Muscle of leg (tissue), 16 donors: ENCODE measurements around the gene DDX20. TPM values are rescaled to one million over a fixed set of nuclear protein-coding genes. Genes with fewer than 3 reads are reported as not detected.

ENCODE experiments used
- DNase-seq: peaks from one replicate; pipeline ENCODE4 v3.0.0; 2013
- H3K27ac ChIP-seq: one replicate; pipeline ENCODE4 v1.5.1; 2013; ENCODE audit warnings: mild to moderate bottlenecking, low read length, control low read depth
- H3K27me3 ChIP-seq: one replicate; pipeline ENCODE4 v1.6.1; 2013; ENCODE audit warnings: low read length; ENCODE audit not compliant: control insufficient read depth, insufficient read depth
- H3K36me3 ChIP-seq: one replicate; pipeline ENCODE4 v1.6.1; 2013; ENCODE audit warnings: low read length; ENCODE audit not compliant: control insufficient read depth, insufficient read depth
- H3K4me1 ChIP-seq: one replicate; pipeline ENCODE4 v1.6.1; 2013; ENCODE audit warnings: low read length; ENCODE audit not compliant: control insufficient read depth, insufficient read depth
- H3K4me3 ChIP-seq: one replicate; pipeline ENCODE4 v1.5.1; 2013; ENCODE audit warnings: low read length, control low read depth
- H3K9me3 ChIP-seq: replicated peaks from 2 replicates; pipeline ENCODE4 v1.6.1; 2013; ENCODE audit warnings: low read depth, low read length; ENCODE audit not compliant: control insufficient read depth
- WGBS: methylation state at CpG from one replicate; pipeline ENCODE4 v1.1.5; 2013; ENCODE audit warnings: missing lambda C conversion rate; ENCODE audit not compliant: insufficient coverage; 5-methylcytosine and 5-hydroxymethylcytosine counted together
- long read RNA-seq, 11 donors: transcript quantifications; one replicate each; lab custom pipeline, GENCODE V29; 2026
- polyA plus RNA-seq, 8 donors: library from polyadenylated mRNA; unstranded; fragments of 120-200 nt; gene quantifications; one replicate each; pipeline versions ENCODE4 v1.2.1 to v1.2.3, GENCODE V29; 2013; ENCODE audit warnings: inconsistent platforms in 1 of 8, low replicate concordance in 1 of 8; ENCODE audit not compliant: insufficient read length in 8 of 8, insufficient read depth in 1 of 8
- total RNA-seq: library from RNA; stranded (reverse); fragments of 120-200 nt; gene quantifications from one replicate; pipeline ENCODE4 v1.2.4, GENCODE V29; 2013

The DDX20 gene
- total RNA-seq (11.7 TPM), polyA plus RNA-seq (10 to 100 TPM in 7 of 8 donors, 1 to 10 TPM in 1; 10.0 to 12.0 (median 11.1) TPM)
- long read RNA-seq, donor 1 = 0 reads
- long read RNA-seq, donor 2 = 0 reads
- long read RNA-seq, donor 3, full-length matches to known transcripts = 2 of 2 reads
- long read RNA-seq, donor 3, partial matches to known transcripts = 0 of 2 reads
- long read RNA-seq, donor 3, other reads (novel, unspliced or antisense) = 0 of 2 reads
- long read RNA-seq, donor 4, full-length matches to known transcripts = 1 of 1 reads
- long read RNA-seq, donor 4, partial matches to known transcripts = 0 of 1 reads
- long read RNA-seq, donor 4, other reads (novel, unspliced or antisense) = 0 of 1 reads
- long read RNA-seq, donor 5, full-length matches to known transcripts = 9 of 9 reads
- long read RNA-seq, donor 5, partial matches to known transcripts = 0 of 9 reads
- long read RNA-seq, donor 5, other reads (novel, unspliced or antisense) = 0 of 9 reads
- long read RNA-seq, donor 6, full-length matches to known transcripts = 6 of 12 reads
- long read RNA-seq, donor 6, partial matches to known transcripts = 6 of 12 reads
- long read RNA-seq, donor 6, other reads (novel, unspliced or antisense) = 0 of 12 reads
- long read RNA-seq, donor 7, partial matches to known transcripts = 5 of 6 reads
- long read RNA-seq, donor 7, other reads (novel, unspliced or antisense) = 0 of 6 reads
- long read RNA-seq, donor 8, full-length matches to known transcripts = 1 of 1 reads
- long read RNA-seq, donor 8, partial matches to known transcripts = 0 of 1 reads
- long read RNA-seq, donor 8, other reads (novel, unspliced or antisense) = 0 of 1 reads
- long read RNA-seq, donor 9, full-length matches to known transcripts = 2 of 2 reads
- long read RNA-seq, donor 9, partial matches to known transcripts = 0 of 2 reads
- long read RNA-seq, donor 9, other reads (novel, unspliced or antisense) = 0 of 2 reads
- long read RNA-seq, donor 10, full-length matches to known transcripts = 2 of 2 reads
- long read RNA-seq, donor 10, partial matches to known transcripts = 0 of 2 reads
- long read RNA-seq, donor 10, other reads (novel, unspliced or antisense) = 0 of 2 reads
- long read RNA-seq, donor 11, full-length matches to known transcripts = 5 of 5 reads
- long read RNA-seq, donor 11, partial matches to known transcripts = 0 of 5 reads
- long read RNA-seq, donor 11, other reads (novel, unspliced or antisense) = 0 of 5 reads

- H3K4me3 ChIP-seq = peak within 1 kb of the TSS; percentile 95
- H3K36me3 ChIP-seq = peaks cover 8% of the 10 kb centered on the region
- peak; percentile 99 for DNase-seq
- under 1% methylated on average over 60 of the region's 67 CpGs for WGBS
- no peaks in the 10 kb centered on the region for H3K27me3 ChIP-seq
- peak within 1 kb of the TSS; percentile 100 for H3K27ac ChIP-seq
- peaks cover 13% of the 10 kb centered on the region for H3K4me1 ChIP-seq
- H3K9me3 ChIP-seq = no peaks in the 10 kb centered on the region
Measured at GRCh38 chr1:111755331-111756123, at the start of gene DDX20. DDX20 (plus strand) TSS chr1:111755901; CDS start chr1:111755925, 24 bp downstream.

- no CpG with 5 or more reads among the region's 2 CpGs for WGBS
- H3K27ac ChIP-seq = no peak overlapping the region
- DNase-seq = no peak
- H3K4me3 ChIP-seq = no peak overlapping the region
- H3K4me1 ChIP-seq = no peaks in the 10 kb centered on the region
- no peaks in the 10 kb centered on the region for H3K9me3 ChIP-seq
- H3K27me3 ChIP-seq = no peaks in the 10 kb centered on the region
- H3K36me3 ChIP-seq = peaks cover 35% of the 10 kb centered on the region
Measured at GRCh38 chr1:111706921-111707320, 48.8 kb upstream of the DDX20 start.

- H3K27ac ChIP-seq = no peak overlapping the region
- DNase-seq = no peak
- no peak overlapping the region for H3K4me3 ChIP-seq
- no peaks in the 10 kb centered on the region for H3K27me3 ChIP-seq
- H3K36me3 ChIP-seq = peaks cover 32% of the 10 kb centered on the region
- no peaks in the 10 kb centered on the region for H3K4me1 ChIP-seq
- no peaks in the 10 kb centered on the region for H3K9me3 ChIP-seq
- no CpG with 5 or more reads among the region's 9 CpGs for WGBS
Measured at GRCh38 chr1:111707906-111708305, 47.8 kb upstream of the DDX20 start.

GRCh38 chr1:111709986-111710385 is 45.7 kb upstream of the DDX20 start:
- peaks cover 17% of the 10 kb centered on the region for H3K36me3 ChIP-seq
- no CpG with 5 or more reads among the region's 1 CpG for WGBS

GRCh38 chr1:111716333-111716732 is 39.4 kb upstream of the DDX20 start:
- no peak for DNase-seq
- no peak overlapping the region for H3K4me3 ChIP-seq
- H3K36me3 ChIP-seq = peaks cover 2% of the 10 kb centered on the region
- H3K27me3 ChIP-seq = no peaks in the 10 kb centered on the region
- H3K9me3 ChIP-seq = no peaks in the 10 kb centered on the region
- H3K27ac ChIP-seq = no peak overlapping the region
- no CpG with 5 or more reads among the region's 3 CpGs for WGBS
- peaks cover 29% of the 10 kb centered on the region for H3K4me1 ChIP-seq

More at GRCh38 chr1:111709986-111710385, 45.7 kb upstream of the DDX20 start:
- H3K4me1 ChIP-seq = no peaks in the 10 kb centered on the region
- no peak for DNase-seq
- H3K27me3 ChIP-seq = no peaks in the 10 kb centered on the region
- no peaks in the 10 kb centered on the region for H3K9me3 ChIP-seq
- H3K4me3 ChIP-seq = no peak overlapping the region
- no peak overlapping the region for H3K27ac ChIP-seq

- no peaks in the 10 kb centered on the region for H3K27me3 ChIP-seq
- DNase-seq = no peak
- H3K9me3 ChIP-seq = no peaks in the 10 kb centered on the region
- peaks cover 40% of the 10 kb centered on the region for H3K4me1 ChIP-seq
- H3K4me3 ChIP-seq = no peak overlapping the region
- H3K27ac ChIP-seq = no peak overlapping the region
- 97% methylated on average over 2 of the region's 2 CpGs for WGBS
- peaks cover 2% of the 10 kb centered on the region for H3K36me3 ChIP-seq
Measured at GRCh38 chr1:111717450-111717849, 38.3 kb upstream of the DDX20 start.

- DNase-seq = no peak
- peak overlapping the region; percentile 90 for H3K27ac ChIP-seq
- no peaks in the 10 kb centered on the region for H3K27me3 ChIP-seq
- H3K4me3 ChIP-seq = no peak overlapping the region
- WGBS = 77% methylated on average over 2 of the region's 5 CpGs
- H3K4me1 ChIP-seq = peaks cover 55% of the 10 kb centered on the region
- H3K36me3 ChIP-seq = peaks cover 9% of the 10 kb centered on the region
- H3K9me3 ChIP-seq = no peaks in the 10 kb centered on the region
Measured at GRCh38 chr1:111719135-111719534, 36.6 kb upstream of the DDX20 start.

- peaks cover 61% of the 10 kb centered on the region for H3K4me1 ChIP-seq
Measured at GRCh38 chr1:111719674-111720132, 36.0 kb upstream of the DDX20 start.

GRCh38 chr1:111720274-111720976 is 35.3 kb upstream of the DDX20 start:
- H3K27me3 ChIP-seq = no peaks in the 10 kb centered on the region
- DNase-seq = peak; percentile 45
- WGBS = 55% methylated on average over 6 of the region's 7 CpGs
- peaks cover 11% of the 10 kb centered on the region for H3K36me3 ChIP-seq
- H3K27ac ChIP-seq = peak overlapping the region; percentile 90
- no peak overlapping the region for H3K4me3 ChIP-seq
- H3K4me1 ChIP-seq = peaks cover 68% of the 10 kb centered on the region
- no peaks in the 10 kb centered on the region for H3K9me3 ChIP-seq

More at GRCh38 chr1:111719674-111720132, 36.0 kb upstream of the DDX20 start:
- peak overlapping the region; percentile 90 for H3K27ac ChIP-seq
- H3K4me3 ChIP-seq = no peak overlapping the region
- WGBS = 0% methylated on average over 1 of the region's 4 CpGs
- peaks cover 11% of the 10 kb centered on the region for H3K36me3 ChIP-seq
- H3K27me3 ChIP-seq = no peaks in the 10 kb centered on the region
- H3K9me3 ChIP-seq = no peaks in the 10 kb centered on the region
- DNase-seq = peak; percentile 90
